Mesendoderm (in vitro differentiated cells): ENCODE results near the gene FOXP4.

ENCODE experiments used
- DNase-seq: peaks from one replicate; pipeline ENCODE4 v3.0.0; 2013
- H2AK5ac ChIP-seq: 2 replicates; pipeline ENCODE4 v1.6.1; 2013; ENCODE audit warnings: low read length, inconsistent platforms
- H2BK120ac ChIP-seq: 2 replicates; pipeline ENCODE4 v1.6.1; 2013; ENCODE audit warnings: low read depth, mild to moderate bottlenecking, low read length, moderate library complexity, mixed read lengths
- H2BK15ac ChIP-seq: replicated peaks from 2 replicates; pipeline ENCODE4 v1.6.1; 2013; ENCODE audit warnings: low read depth, mild to moderate bottlenecking, moderate library complexity
- H2BK5ac ChIP-seq: 2 replicates; pipeline ENCODE4 v1.6.1; 2013; ENCODE audit warnings: low read length, inconsistent platforms
- H3K18ac ChIP-seq: 2 replicates; pipeline ENCODE4 v1.6.1; 2013; ENCODE audit warnings: mild to moderate bottlenecking, low read length, mixed read lengths
- H3K23ac ChIP-seq: one replicate; pipeline ENCODE4 v1.6.1; 2013; ENCODE audit warnings: low read length
- H3K27ac ChIP-seq: 2 replicates; pipeline ENCODE4 v1.5.1; 2013; ENCODE audit warnings: low read depth, mild to moderate bottlenecking, inconsistent platforms, low read length, moderate library complexity
- H3K27me3 ChIP-seq: 2 replicates; pipeline ENCODE4 v1.6.1; 2013; ENCODE audit warnings: low read length, control low read depth, mild to moderate bottlenecking, inconsistent platforms; ENCODE audit not compliant: insufficient read depth, poor library complexity
- H3K36me3 ChIP-seq: 2 replicates; pipeline ENCODE4 v1.6.1; 2013; ENCODE audit warnings: low read length, inconsistent platforms; ENCODE audit not compliant: control insufficient read depth, insufficient read depth
- H3K4ac ChIP-seq: one replicate; pipeline ENCODE4 v1.6.1; 2013; ENCODE audit warnings: low read depth, mild to moderate bottlenecking, low read length, moderate library complexity
- H3K4me1 ChIP-seq: 2 replicates; pipeline ENCODE4 v1.6.1; 2013; ENCODE audit warnings: low read depth, low read length, inconsistent platforms; ENCODE audit not compliant: control insufficient read depth
- H3K4me2 ChIP-seq: 2 replicates; pipeline ENCODE4 v1.6.1; 2013; ENCODE audit warnings: low read length
- H3K4me3 ChIP-seq: 2 replicates; pipeline ENCODE4 v1.5.1; 2013; ENCODE audit warnings: mild to moderate bottlenecking, low read length
- H3K56ac ChIP-seq: one replicate; pipeline ENCODE4 v1.6.1; 2013; ENCODE audit warnings: low read length
- H3K79me1 ChIP-seq: 2 replicates; pipeline ENCODE4 v1.6.1; 2013; ENCODE audit warnings: low read length, inconsistent platforms
- H3K79me2 ChIP-seq: 2 replicates; pipeline ENCODE4 v1.6.1; 2013; ENCODE audit warnings: mild to moderate bottlenecking, low read length; ENCODE audit not compliant: control insufficient read depth, insufficient read depth
- H3K9ac ChIP-seq: 2 replicates; pipeline ENCODE4 v1.6.1; 2013; ENCODE audit warnings: low read length, inconsistent platforms
- H4K5ac ChIP-seq: one replicate; pipeline ENCODE4 v1.6.1; 2013; ENCODE audit warnings: low read length
- H4K8ac ChIP-seq: one replicate; pipeline ENCODE4 v1.6.1; 2013; ENCODE audit warnings: low read depth, mild to moderate bottlenecking, control low read depth, low read length, moderate library complexity
- WGBS: extraction: QIAGEN DNeasy Blood & Tissue Kit; methylation state at CpG from one replicate; pipeline ENCODE4 v1.1.7; 2013; ENCODE audit warnings: low lambda C conversion rate, missing lambda C conversion rate; ENCODE audit not compliant: insufficient coverage; ENCODE audit errors: extremely low coverage; 5-methylcytosine and 5-hydroxymethylcytosine counted together

FOXP4 gene

DNA sequence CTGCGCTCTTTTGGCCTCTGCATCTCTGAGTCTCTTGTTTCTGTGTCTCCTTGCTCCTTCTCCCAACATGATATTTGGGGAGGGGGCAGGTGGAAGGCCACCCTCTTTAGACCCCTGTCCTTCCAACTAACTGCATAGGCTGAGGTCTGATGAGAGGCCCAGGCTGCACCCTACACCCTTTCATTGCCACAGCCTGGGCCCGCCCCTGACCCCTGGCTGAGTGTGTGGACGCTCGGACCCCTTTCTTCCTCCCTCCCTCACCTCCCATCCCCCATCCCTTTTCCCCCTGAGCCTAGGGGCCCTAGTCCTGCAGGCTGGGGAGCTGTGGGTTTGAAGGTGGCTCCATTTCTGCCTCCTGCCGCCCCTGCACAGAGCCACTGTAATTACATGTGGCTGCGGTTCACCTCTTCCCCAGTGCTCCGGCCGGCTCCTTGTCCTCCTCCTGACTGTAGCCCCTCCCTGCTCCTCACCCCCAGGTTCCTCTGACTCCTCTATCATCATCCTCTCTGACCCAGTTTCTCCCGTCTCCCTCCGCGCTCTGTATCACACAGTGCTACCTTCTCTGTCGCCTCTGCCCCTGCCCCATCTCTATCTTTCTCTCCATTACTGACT is 98.9 kb downstream of the FOXP4 start:
- H3K36me3 ChIP-seq, result peaks cover 7% of the 10 kb centered on the region
- no CpG with 5 or more reads among the region's 12 CpGs for WGBS
- H3K79me1 ChIP-seq, result peaks cover 33% of the 10 kb centered on the region
- no peak overlapping the region for H3K23ac ChIP-seq
- H4K5ac ChIP-seq, result no peak overlapping the region
- DNase-seq, result no peak
- H3K4ac ChIP-seq, result no peak overlapping the region
- no peak overlapping the region for H3K4me3 ChIP-seq
- H2BK5ac ChIP-seq, result no peak overlapping the region
- H3K56ac ChIP-seq, result no peak overlapping the region
- H4K8ac ChIP-seq, result no peak overlapping the region
- no peaks in the 10 kb centered on the region for H3K27me3 ChIP-seq
- H2BK120ac ChIP-seq, result no peak overlapping the region
- H3K79me2 ChIP-seq, result peaks cover 25% of the 10 kb centered on the region
- H2AK5ac ChIP-seq, result no peak overlapping the region
- H3K4me2 ChIP-seq, result no peak overlapping the region
- H2BK15ac ChIP-seq, result no peak overlapping the region
- no peak overlapping the region for H3K27ac ChIP-seq
- peaks cover 29% of the 10 kb centered on the region for H3K4me1 ChIP-seq
- peak overlapping the region; percentile 8 for H3K9ac ChIP-seq
- H3K18ac ChIP-seq, result no peak overlapping the region

DNA sequence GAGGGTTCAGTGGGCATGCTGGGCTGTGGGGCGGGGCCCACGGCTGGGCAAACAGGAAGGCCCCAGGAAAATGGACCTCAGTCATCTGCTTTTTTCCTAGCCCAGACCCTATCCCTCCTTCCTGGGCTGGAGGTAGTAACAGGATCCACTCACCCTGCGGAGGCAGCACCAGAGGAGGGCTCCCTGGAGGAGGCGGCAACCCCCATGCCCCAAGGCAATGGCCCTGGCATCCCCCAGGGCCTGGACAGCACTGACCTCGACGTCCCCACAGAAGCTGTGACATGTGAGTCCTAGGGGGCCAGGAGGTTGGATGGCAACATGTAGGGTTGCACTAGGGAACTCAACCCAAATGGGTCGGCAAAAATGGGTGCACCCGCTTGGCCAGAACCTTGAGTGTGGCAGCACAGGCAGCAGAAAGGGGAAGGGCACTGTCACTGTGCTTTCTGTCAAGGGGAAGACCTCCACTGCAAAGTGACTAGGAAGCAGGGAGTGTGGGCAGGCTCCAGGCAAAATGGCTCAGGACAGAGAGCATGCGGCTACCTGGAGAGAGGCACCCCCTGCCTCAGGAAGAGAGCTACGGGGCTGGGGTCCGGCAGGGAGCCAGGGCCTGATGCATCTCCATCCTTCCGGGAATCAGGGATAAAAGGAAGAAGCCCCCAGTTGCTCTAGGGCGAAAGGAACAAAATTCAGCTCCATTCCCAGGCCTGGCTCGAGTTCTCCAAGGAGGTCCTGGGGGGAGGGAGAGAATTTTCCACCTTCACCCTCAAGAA is 100.0 kb downstream of the FOXP4 start:
- H3K23ac ChIP-seq, result no peak overlapping the region
- no peaks in the 10 kb centered on the region for H3K27me3 ChIP-seq
- H2AK5ac ChIP-seq, result no peak overlapping the region
- H3K56ac ChIP-seq, result no peak overlapping the region
- no peak for DNase-seq
- H3K4me2 ChIP-seq, result no peak overlapping the region
- peaks cover 8% of the 10 kb centered on the region for H3K36me3 ChIP-seq
- no CpG with 5 or more reads among the region's 14 CpGs for WGBS
- no peak overlapping the region for H2BK15ac ChIP-seq
- no peak overlapping the region for H4K5ac ChIP-seq
- no peak overlapping the region for H3K27ac ChIP-seq
- H3K4me1 ChIP-seq, result peaks cover 21% of the 10 kb centered on the region
- H3K79me1 ChIP-seq, result peaks cover 26% of the 10 kb centered on the region
- no peak overlapping the region for H2BK5ac ChIP-seq
- no peak overlapping the region for H2BK120ac ChIP-seq
- no peak overlapping the region for H3K4ac ChIP-seq
- H3K9ac ChIP-seq, result no peak overlapping the region
- no peak overlapping the region for H3K4me3 ChIP-seq
- peaks cover 16% of the 10 kb centered on the region for H3K79me2 ChIP-seq
- H4K8ac ChIP-seq, result no peak overlapping the region
- no peak overlapping the region for H3K18ac ChIP-seq

DNA sequence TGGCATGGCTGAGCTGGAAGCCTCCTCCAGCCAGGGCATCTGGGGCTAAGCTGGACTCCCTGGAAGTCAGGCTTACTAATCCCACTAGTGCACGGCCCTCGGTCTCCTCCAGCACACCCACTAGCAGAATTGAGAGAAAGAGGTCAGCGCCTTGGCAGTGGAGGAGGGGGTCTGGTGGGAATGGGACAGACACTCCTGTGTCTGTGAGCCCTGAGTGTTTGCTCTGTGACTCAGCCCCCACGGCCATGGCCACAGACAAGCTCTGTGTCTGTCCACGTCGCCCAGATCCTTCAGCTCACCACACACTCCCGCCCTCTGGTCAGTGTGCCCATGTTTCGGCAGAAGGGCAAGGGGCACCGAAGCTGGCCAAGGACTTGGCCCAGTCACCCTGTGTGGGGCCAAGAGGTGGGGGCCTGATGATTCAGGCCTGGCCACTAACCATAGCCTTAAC is 100.9 kb downstream of the FOXP4 start:
- Histone ChIP-seq H3K56ac (no peak overlapping the region), H3K9ac (no peak overlapping the region), H3K79me2 (peaks cover 7% of the 10 kb centered on the region), H3K27me3 (no peaks in the 10 kb centered on the region), H3K36me3 (peaks cover 10% of the 10 kb centered on the region), H3K23ac (no peak overlapping the region), H3K27ac (no peak overlapping the region), H3K4me1 (peaks cover 18% of the 10 kb centered on the region), H3K4me3 (no peak overlapping the region), H3K4me2 (no peak overlapping the region), H2BK15ac (no peak overlapping the region), H2BK120ac (no peak overlapping the region), H3K18ac (no peak overlapping the region), H2AK5ac (no peak overlapping the region), H3K79me1 (peaks cover 18% of the 10 kb centered on the region), H4K8ac (no peak overlapping the region), H2BK5ac (no peak overlapping the region), H3K4ac (no peak overlapping the region), H4K5ac (no peak overlapping the region)
- no CpG with 5 or more reads among the region's 9 CpGs for WGBS
- no peak for DNase-seq

DNA sequence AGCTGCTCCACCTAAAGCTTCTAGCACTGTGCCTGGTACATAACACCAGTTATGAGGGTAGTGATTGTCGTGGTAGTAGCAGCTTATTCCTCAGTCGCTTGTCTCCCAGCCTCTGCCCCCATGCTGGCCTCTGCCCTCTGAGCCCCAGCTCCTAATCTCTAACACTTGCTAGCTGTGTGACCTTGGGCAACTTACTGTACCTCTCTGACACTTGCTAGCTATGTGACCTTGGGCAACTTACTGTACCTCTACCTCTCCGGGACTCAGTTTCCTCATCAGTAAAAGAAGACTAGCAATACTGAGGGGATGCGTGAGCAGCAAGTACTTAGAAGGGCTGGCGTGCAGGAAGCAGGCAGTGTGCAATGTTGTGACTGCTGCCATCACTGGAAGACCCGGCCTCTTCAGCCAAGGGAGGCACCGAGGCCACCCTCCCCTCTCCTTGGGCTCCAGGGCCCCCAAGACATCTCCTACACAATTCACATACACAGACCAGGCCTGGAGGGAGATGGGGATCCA is 101.9 kb downstream of the FOXP4 start:
- Histone ChIP-seq H3K4me1 (peaks cover 13% of the 10 kb centered on the region), H2BK5ac (no peak overlapping the region), H3K27ac (no peak overlapping the region), H2BK120ac (no peak overlapping the region), H3K36me3 (peaks cover 15% of the 10 kb centered on the region), H3K4ac (no peak overlapping the region), H3K79me2 (peaks cover 2% of the 10 kb centered on the region), H2AK5ac (no peak overlapping the region), H4K5ac (no peak overlapping the region), H4K8ac (no peak overlapping the region), H3K23ac (no peak overlapping the region), H3K4me2 (no peak overlapping the region), H3K9ac (no peak overlapping the region), H3K56ac (no peak overlapping the region), H3K79me1 (peaks cover 12% of the 10 kb centered on the region), H3K27me3 (no peaks in the 10 kb centered on the region), H3K18ac (no peak overlapping the region), H3K4me3 (no peak overlapping the region), H2BK15ac (no peak overlapping the region)
- no CpG with 5 or more reads among the region's 7 CpGs for WGBS
- DNase-seq, result no peak

- Histone ChIP-seq H3K4me3 (no peak overlapping the region), H3K27ac (no peak overlapping the region), H3K23ac (no peak overlapping the region), H4K8ac (no peak overlapping the region), H2AK5ac (no peak overlapping the region), H2BK15ac (no peak overlapping the region), H3K9ac (no peak overlapping the region), H3K36me3 (peaks cover 17% of the 10 kb centered on the region), H3K4me2 (no peak overlapping the region), H4K5ac (no peak overlapping the region), H2BK5ac (no peak overlapping the region), H3K18ac (no peak overlapping the region), H3K4ac (no peak overlapping the region), H3K4me1 (peaks cover 7% of the 10 kb centered on the region), H3K56ac (no peak overlapping the region), H3K79me1 (peaks cover 10% of the 10 kb centered on the region), H3K27me3 (no peaks in the 10 kb centered on the region), H3K79me2 (no peaks in the 10 kb centered on the region), H2BK120ac (no peak overlapping the region)
- no peak for DNase-seq
- no CpG with 5 or more reads among the region's 5 CpGs for WGBS
These were observed 102.7 kb downstream of the FOXP4 start for GRCh38 chr6:41648921-41649320.
